Spleen (tissue), 7 donors: ENCODE data around the gene ASTL.

Source experiments
- POLR2AphosphoS5 ChIP-seq, 3 donors: sonication (generic); formaldehyde crosslinking; IDR thresholded peaks; one replicate each; pipeline ENCODE4 v1.5.1; 2017; ENCODE audit warnings: antibody characterized with exemption in 3 of 3
- TF ChIP-seq, protein P1 (sequence below), 11 experiments: fragments of 200-600 bp in 7 of 11; fragments of 450-650 bp in 4 of 11; sonication (generic) in 4 of 11; IDR thresholded peaks in 8 of 11; conservative IDR thresholded peaks in 3 of 11; 1 replicate in 7 of 11; 2 replicates in 4 of 11; pipeline versions ENCODE4 v1.4.0 to v1.8.0; 2016 to 2021; ENCODE audit warnings: antibody characterized with exemption in 11 of 11, inconsistent platforms in 4 of 11, mild to moderate bottlenecking in 1 of 11
- donor health status: DM: no; HTN: no; CAD: no; lungs with moderate emphysema.
- donor health status: DM: no; HTN: no; CAD: no.
- donor health status: DM: no; HTN: no; CAD: no.

DNA sequence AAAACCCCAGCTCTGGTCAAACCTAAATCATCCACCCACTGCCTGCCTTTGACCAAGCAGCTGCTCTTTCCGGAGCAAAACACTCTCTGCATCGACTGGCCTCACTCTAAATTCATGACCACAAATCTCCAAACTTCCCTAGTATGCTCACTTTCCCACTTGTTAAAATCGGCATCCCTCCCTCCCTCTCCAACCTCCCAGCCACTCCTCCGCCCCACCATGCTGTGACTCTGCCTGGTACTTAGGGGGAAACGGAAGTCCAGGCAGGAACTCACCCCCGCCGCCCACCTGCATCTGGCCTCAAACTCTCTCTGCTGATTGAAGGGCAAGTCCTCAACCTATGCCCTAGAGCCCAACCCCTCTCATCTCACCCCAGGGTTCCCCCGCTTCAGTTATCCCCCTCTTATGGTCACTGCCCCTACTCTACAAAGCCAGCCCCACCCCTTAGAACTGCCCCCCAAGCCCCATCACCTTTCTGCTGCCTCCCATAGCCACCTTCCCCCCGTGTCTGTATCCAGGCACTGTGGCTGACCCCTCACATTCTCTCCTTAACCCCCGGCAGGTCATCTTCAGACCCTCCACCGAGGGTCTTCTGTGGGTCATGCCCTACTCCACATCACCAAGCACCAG is 18.1 kb downstream of the ASTL start:
- TF ChIP-seq, protein P1, sequence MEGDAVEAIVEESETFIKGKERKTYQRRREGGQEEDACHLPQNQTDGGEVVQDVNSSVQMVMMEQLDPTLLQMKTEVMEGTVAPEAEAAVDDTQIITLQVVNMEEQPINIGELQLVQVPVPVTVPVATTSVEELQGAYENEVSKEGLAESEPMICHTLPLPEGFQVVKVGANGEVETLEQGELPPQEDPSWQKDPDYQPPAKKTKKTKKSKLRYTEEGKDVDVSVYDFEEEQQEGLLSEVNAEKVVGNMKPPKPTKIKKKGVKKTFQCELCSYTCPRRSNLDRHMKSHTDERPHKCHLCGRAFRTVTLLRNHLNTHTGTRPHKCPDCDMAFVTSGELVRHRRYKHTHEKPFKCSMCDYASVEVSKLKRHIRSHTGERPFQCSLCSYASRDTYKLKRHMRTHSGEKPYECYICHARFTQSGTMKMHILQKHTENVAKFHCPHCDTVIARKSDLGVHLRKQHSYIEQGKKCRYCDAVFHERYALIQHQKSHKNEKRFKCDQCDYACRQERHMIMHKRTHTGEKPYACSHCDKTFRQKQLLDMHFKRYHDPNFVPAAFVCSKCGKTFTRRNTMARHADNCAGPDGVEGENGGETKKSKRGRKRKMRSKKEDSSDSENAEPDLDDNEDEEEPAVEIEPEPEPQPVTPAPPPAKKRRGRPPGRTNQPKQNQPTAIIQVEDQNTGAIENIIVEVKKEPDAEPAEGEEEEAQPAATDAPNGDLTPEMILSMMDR (IDR thresholded peaks at IDR 0.05 in 8 of 11, conservative IDR thresholded peaks at IDR 0.05 in 3 of 11): no peak
- TF ChIP-seq POLR2AphosphoS5 (IDR thresholded peaks at IDR 0.05): no peak
